WTC11 (cell line): ENCODE data around the gene PKMYT1. TPM values are rescaled to one million over a fixed set of nuclear protein-coding genes. Genes with fewer than 3 reads are reported as not detected.

Experiments used
- ATAC-seq: fragments of 200-7000 bp; cut with Tn5 transposase; 2 replicates; pipeline ENCODE4 v1.10.0; 2021; ENCODE audit warnings: mild to moderate bottlenecking, moderate library complexity
- CTCF ChIA-PET: fragments of 300-600 bp; sonication (Branson Sonifier 250); formaldehyde crosslinking; loops from one replicate; lab custom pipeline; 2021; ENCODE audit warnings: antibody characterized with exemption; lab: Charles Lee
- POLR2A ChIA-PET: fragments of 350-600 bp; sonication (Branson Sonifier 250); formaldehyde crosslinking; loops from one replicate; lab custom pipeline; 2021; ENCODE audit warnings: antibody characterized with exemption; lab: Charles Lee
- DNase-seq: peaks from one replicate; pipeline ENCODE4 v3.0.0; 2021; ENCODE audit warnings: low spot score
- H3K27ac Mint-ChIP-seq: 2 replicates; pipeline ENCODE4 v1.8.0; 2021; ENCODE audit warnings: mixed read lengths
- H3K27me3 Mint-ChIP-seq: 2 replicates; pipeline ENCODE4 v1.8.0; 2021; ENCODE audit warnings: low read depth, mild to moderate bottlenecking, moderate library complexity, mixed read lengths
- H3K36me3 Mint-ChIP-seq: 2 replicates; pipeline ENCODE4 v1.8.0; 2021; ENCODE audit warnings: mixed read lengths
- H3K4me1 Mint-ChIP-seq: 2 replicates; pipeline ENCODE4 v1.8.0; 2022; ENCODE audit warnings: mixed read lengths
- H3K4me3 Mint-ChIP-seq: 2 replicates; pipeline ENCODE4 v1.8.0; 2021; ENCODE audit warnings: mild to moderate bottlenecking, moderate library complexity, mixed read lengths
- H3K9me3 Mint-ChIP-seq: 2 replicates; pipeline ENCODE4 v1.8.0; 2021; ENCODE audit warnings: mixed read lengths
- FOXJ3 ChIP-seq: sonication (generic); formaldehyde crosslinking; IDR thresholded peaks from 2 replicates; pipeline ENCODE4 v1.9.0; 2021; ENCODE audit warnings: missing genetic modification reagents, mild to moderate bottlenecking, borderline replicate concordance
- GABPB1 ChIP-seq: sonication (generic); formaldehyde crosslinking; IDR thresholded peaks from 2 replicates; pipeline ENCODE4 v1.8.1; 2023; ENCODE audit warnings: mild to moderate bottlenecking, missing genetic modification reagents
- JAZF1 ChIP-seq: fragments of 250-450 bp; sonication (Bioruptor Pico); IDR thresholded peaks from 2 replicates; pipeline ENCODE4 v1.9.0; 2021; ENCODE audit warnings: moderate library complexity, mild to moderate bottlenecking, inconsistent platforms
- JUN ChIP-seq: sonication (generic); formaldehyde crosslinking; IDR thresholded peaks from 2 replicates; pipeline ENCODE4 v1.8.0; 2023; ENCODE audit warnings: mild to moderate bottlenecking, missing genetic modification reagents
- PRRX2 ChIP-seq: fragments of 250-450 bp; sonication (Bioruptor Pico); IDR thresholded peaks from 2 replicates; pipeline ENCODE4 v1.8.0; 2021; ENCODE audit warnings: mild to moderate bottlenecking
- RORB ChIP-seq: fragments of 250-450 bp; sonication (Bioruptor Pico); IDR thresholded peaks from 2 replicates; pipeline ENCODE4 v1.9.0; 2021; ENCODE audit warnings: mild to moderate bottlenecking
- TP53 ChIP-seq: sonication (generic); formaldehyde crosslinking; IDR thresholded peaks from 2 replicates; pipeline ENCODE4 v1.8.1; 2023; ENCODE audit warnings: mild to moderate bottlenecking, missing genetic modification reagents
- ZNF416 ChIP-seq: fragments of 250-450 bp; sonication (Bioruptor Pico); IDR thresholded peaks from 2 replicates; pipeline ENCODE4 v1.9.0; 2021; ENCODE audit warnings: mild to moderate bottlenecking, inconsistent platforms
- total RNA-seq: library from RNA; stranded (reverse); gene quantifications from 3 replicates; pipeline ENCODE4 v1.2.3, GENCODE V29; 2021
- TF ChIP-seq, protein P1 (sequence below): fragments of 250-450 bp; sonication (Bioruptor Pico); conservative IDR thresholded peaks from 2 replicates; pipeline ENCODE4 v1.9.0; 2021; ENCODE audit warnings: mild to moderate bottlenecking
- TF ChIP-seq, protein P2 (sequence below): fragments of 250-450 bp; sonication (Bioruptor Pico); IDR thresholded peaks from 2 replicates; pipeline ENCODE4 v1.9.0; 2021; ENCODE audit warnings: moderate library complexity, mild to moderate bottlenecking, inconsistent platforms, borderline replicate concordance
- TF ChIP-seq, protein P3 (sequence below): fragments of 250-450 bp; sonication (Bioruptor Pico); IDR thresholded peaks from 2 replicates; pipeline ENCODE4 v1.9.0; 2021; ENCODE audit warnings: mild to moderate bottlenecking
- TF ChIP-seq, protein P4 (sequence below): sonication (generic); formaldehyde crosslinking; IDR thresholded peaks from 2 replicates; pipeline ENCODE4 v1.8.1; 2023; ENCODE audit warnings: mild to moderate bottlenecking, moderate library complexity, missing genetic modification reagents
- TF ChIP-seq, protein P5 (sequence below): sonication (generic); formaldehyde crosslinking; IDR thresholded peaks from 2 replicates; pipeline ENCODE4 v1.8.0; 2022; ENCODE audit warnings: mild to moderate bottlenecking, missing genetic modification reagents
- TF ChIP-seq, protein P6 (sequence below): fragments of 250-450 bp; sonication (Bioruptor Pico); IDR thresholded peaks from 2 replicates; pipeline ENCODE4 v1.9.0; 2021; ENCODE audit warnings: mild to moderate bottlenecking, borderline replicate concordance
- TF ChIP-seq, protein P7 (sequence below): sonication (generic); formaldehyde crosslinking; IDR thresholded peaks from 2 replicates; pipeline ENCODE4 v1.8.1; 2023; ENCODE audit warnings: mild to moderate bottlenecking, missing genetic modification reagents

The PKMYT1 gene
- total RNA-seq, 1 experiment from 2014 or later, result 120 TPM

DNA sequence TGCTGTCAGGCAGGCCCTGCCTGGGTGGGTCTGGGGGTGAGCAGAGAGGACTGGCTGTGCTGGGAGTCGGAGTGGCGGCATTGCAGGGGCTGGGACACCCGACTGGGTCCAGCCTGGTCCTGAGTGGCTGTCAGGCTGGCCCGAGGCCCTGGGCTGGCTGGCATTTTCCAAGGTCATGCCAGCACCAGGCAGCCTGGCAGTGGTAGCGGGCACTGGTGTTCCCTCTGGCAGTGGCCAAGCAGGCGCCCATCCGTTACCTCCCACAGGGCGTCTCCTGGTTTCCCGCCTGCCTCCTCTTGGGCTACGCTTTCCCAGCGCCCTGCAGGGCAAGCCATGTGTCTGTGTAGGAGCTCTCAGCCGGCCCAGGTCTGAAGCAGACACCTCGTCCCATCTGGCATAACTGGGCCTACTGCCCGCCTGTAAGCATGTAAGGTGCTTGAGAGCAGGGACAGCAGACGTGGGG lies 5.7 kb upstream of the PKMYT1 start:
- TF ChIP-seq ZNF416 (CRISPR knock-in tag) (no peak), JAZF1 (CRISPR knock-in tag) (no peak), GABPB1 (CRISPR knock-in tag) (no peak), PRRX2 (CRISPR knock-in tag) (no peak)
- TF ChIP-seq, protein P1, sequence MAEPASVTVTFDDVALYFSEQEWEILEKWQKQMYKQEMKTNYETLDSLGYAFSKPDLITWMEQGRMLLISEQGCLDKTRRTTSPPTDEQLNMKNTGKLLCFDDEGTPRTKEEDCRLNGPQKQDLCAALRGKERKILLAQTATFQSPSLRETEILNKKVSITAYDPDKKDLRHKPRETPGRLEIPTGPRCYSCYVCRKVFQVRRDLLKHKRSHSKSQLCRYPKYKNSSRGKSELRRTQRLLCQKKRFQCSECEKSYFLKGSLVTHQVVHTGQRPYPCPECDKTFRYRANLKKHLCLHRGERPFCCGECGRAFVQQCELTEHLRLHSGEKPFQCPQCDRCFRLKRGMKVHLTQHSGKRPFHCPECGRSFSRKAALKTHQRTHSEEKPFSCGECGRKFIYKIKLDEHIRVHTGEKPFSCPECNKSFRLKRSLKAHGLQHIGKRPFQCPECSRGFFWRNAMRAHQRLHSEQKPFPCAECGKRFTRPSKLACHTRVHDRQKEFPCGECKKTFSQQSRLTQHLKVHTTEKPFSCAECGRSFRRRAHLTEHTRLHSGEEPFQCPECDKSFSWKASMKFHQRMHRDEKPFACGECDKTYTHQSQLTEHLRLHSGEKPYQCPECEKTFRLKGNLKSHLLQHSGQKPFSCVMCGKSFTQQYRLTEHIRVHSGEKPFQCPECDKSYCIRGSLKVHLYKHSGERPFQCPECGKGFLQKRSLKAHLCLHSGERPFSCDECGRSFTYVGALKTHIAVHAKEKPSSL (CRISPR knock-in tag), result no peak
- TF ChIP-seq, protein P2, sequence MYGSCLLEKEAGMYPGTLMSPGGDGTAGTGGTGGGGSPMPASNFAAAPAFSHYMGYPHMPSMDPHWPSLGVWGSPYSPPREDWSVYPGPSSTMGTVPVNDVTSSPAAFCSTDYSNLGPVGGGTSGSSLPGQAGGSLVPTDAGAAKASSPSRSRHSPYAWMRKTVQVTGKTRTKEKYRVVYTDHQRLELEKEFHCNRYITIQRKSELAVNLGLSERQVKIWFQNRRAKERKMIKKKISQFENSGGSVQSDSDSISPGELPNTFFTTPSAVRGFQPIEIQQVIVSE, result no peak
- TF ChIP-seq, all 79 proteins: peak for 0
- Mint-ChIP-seq H3K4me3 (no peak overlapping the region), H3K4me1 (peaks cover 41% of the 10 kb centered on the region), H3K27me3 (peaks cover 6% of the 10 kb centered on the region; the same call in 1 of the 2 replicates), H3K36me3 (no peaks in the 10 kb centered on the region), H3K9me3 (no peaks in the 10 kb centered on the region), H3K27ac (no peak overlapping the region)
- ATAC-seq, result no peak
- ChIA-PET CTCF (interaction anchor here (0.9 to 2.0 kb wide), 4 partner anchors 14 to 73 kb away, joined by 3 to 8 read pairs (median 3); no protein-coding TSS in a partner anchor), POLR2A (no interaction called here)
- DNase-seq, result no peak

DNA sequence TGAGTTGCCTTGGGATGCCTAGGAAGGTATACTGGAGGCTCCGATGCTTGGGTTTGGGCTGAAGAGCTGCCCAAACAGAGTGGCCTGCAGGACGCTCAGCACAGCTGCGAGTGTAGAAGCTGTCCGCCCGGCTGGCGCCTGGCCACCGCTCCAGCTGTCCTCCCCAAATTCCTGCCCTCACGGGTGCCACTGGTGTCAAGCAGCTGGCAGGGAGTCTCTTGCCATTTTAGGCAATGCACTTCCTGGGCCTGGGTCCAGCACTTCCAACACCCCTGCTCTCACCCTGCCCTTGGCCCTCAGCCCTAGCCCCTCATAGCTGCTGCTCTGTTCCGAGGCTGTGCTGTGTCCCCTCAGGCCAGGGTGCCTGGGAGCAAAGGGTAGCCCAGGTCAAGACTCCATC lies 5.2 kb upstream of the PKMYT1 start:
- DNase-seq, result no peak
- no peaks in the 10 kb centered on the region for H3K36me3 Mint-ChIP-seq
- peaks cover 6% of the 10 kb centered on the region; the same call in 1 of the 2 replicates for H3K27me3 Mint-ChIP-seq
- CTCF ChIA-PET, result interaction anchor here (0.9 to 2.0 kb wide), 5 partner anchors 15 to 74 kb away, joined by 3 to 8 read pairs (median 3); no protein-coding TSS in a partner anchor
- POLR2A ChIA-PET, result no interaction called here
- ATAC-seq, result no peak
- no peak overlapping the region for H3K4me3 Mint-ChIP-seq
- H3K9me3 Mint-ChIP-seq, result no peaks in the 10 kb centered on the region
- H3K27ac Mint-ChIP-seq, result no peak overlapping the region
- H3K4me1 Mint-ChIP-seq, result peaks cover 39% of the 10 kb centered on the region
- no peak for TF ChIP-seq RORB
- no peak for TF ChIP-seq FOXJ3 (CRISPR knock-in tag)
- TF ChIP-seq, protein P3, sequence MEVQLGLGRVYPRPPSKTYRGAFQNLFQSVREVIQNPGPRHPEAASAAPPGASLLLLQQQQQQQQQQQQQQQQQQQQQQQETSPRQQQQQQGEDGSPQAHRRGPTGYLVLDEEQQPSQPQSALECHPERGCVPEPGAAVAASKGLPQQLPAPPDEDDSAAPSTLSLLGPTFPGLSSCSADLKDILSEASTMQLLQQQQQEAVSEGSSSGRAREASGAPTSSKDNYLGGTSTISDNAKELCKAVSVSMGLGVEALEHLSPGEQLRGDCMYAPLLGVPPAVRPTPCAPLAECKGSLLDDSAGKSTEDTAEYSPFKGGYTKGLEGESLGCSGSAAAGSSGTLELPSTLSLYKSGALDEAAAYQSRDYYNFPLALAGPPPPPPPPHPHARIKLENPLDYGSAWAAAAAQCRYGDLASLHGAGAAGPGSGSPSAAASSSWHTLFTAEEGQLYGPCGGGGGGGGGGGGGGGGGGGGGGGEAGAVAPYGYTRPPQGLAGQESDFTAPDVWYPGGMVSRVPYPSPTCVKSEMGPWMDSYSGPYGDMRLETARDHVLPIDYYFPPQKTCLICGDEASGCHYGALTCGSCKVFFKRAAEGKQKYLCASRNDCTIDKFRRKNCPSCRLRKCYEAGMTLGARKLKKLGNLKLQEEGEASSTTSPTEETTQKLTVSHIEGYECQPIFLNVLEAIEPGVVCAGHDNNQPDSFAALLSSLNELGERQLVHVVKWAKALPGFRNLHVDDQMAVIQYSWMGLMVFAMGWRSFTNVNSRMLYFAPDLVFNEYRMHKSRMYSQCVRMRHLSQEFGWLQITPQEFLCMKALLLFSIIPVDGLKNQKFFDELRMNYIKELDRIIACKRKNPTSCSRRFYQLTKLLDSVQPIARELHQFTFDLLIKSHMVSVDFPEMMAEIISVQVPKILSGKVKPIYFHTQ (CRISPR knock-in tag), result no peak
- TF ChIP-seq, protein P4, sequence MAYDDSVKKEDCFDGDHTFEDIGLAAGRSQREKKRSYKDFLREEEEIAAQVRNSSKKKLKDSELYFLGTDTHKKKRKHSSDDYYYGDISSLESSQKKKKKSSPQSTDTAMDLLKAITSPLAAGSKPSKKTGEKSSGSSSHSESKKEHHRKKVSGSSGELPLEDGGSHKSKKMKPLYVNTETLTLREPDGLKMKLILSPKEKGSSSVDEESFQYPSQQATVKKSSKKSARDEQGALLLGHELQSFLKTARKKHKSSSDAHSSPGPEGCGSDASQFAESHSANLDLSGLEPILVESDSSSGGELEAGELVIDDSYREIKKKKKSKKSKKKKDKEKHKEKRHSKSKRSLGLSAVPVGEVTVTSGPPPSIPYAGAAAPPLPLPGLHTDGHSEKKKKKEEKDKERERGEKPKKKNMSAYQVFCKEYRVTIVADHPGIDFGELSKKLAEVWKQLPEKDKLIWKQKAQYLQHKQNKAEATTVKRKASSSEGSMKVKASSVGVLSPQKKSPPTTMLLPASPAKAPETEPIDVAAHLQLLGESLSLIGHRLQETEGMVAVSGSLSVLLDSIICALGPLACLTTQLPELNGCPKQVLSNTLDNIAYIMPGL (CRISPR knock-in tag), result no peak
- TF ChIP-seq, protein P5, sequence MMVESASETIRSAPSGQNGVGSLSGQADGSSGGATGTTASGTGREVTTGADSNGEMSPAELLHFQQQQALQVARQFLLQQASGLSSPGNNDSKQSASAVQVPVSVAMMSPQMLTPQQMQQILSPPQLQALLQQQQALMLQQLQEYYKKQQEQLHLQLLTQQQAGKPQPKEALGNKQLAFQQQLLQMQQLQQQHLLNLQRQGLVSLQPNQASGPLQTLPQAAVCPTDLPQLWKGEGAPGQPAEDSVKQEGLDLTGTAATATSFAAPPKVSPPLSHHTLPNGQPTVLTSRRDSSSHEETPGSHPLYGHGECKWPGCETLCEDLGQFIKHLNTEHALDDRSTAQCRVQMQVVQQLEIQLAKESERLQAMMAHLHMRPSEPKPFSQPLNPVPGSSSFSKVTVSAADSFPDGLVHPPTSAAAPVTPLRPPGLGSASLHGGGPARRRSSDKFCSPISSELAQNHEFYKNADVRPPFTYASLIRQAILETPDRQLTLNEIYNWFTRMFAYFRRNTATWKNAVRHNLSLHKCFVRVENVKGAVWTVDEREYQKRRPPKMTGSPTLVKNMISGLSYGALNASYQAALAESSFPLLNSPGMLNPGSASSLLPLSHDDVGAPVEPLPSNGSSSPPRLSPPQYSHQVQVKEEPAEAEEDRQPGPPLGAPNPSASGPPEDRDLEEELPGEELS (CRISPR knock-in tag), result no peak
- no peak for TF ChIP-seq ZNF416 (CRISPR knock-in tag)
- TF ChIP-seq, protein P6, sequence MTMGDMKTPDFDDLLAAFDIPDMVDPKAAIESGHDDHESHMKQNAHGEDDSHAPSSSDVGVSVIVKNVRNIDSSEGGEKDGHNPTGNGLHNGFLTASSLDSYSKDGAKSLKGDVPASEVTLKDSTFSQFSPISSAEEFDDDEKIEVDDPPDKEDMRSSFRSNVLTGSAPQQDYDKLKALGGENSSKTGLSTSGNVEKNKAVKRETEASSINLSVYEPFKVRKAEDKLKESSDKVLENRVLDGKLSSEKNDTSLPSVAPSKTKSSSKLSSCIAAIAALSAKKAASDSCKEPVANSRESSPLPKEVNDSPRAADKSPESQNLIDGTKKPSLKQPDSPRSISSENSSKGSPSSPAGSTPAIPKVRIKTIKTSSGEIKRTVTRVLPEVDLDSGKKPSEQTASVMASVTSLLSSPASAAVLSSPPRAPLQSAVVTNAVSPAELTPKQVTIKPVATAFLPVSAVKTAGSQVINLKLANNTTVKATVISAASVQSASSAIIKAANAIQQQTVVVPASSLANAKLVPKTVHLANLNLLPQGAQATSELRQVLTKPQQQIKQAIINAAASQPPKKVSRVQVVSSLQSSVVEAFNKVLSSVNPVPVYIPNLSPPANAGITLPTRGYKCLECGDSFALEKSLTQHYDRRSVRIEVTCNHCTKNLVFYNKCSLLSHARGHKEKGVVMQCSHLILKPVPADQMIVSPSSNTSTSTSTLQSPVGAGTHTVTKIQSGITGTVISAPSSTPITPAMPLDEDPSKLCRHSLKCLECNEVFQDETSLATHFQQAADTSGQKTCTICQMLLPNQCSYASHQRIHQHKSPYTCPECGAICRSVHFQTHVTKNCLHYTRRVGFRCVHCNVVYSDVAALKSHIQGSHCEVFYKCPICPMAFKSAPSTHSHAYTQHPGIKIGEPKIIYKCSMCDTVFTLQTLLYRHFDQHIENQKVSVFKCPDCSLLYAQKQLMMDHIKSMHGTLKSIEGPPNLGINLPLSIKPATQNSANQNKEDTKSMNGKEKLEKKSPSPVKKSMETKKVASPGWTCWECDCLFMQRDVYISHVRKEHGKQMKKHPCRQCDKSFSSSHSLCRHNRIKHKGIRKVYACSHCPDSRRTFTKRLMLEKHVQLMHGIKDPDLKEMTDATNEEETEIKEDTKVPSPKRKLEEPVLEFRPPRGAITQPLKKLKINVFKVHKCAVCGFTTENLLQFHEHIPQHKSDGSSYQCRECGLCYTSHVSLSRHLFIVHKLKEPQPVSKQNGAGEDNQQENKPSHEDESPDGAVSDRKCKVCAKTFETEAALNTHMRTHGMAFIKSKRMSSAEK (CRISPR knock-in tag), result no peak
- no peak for TF ChIP-seq JUN (CRISPR knock-in tag)
- TF ChIP-seq, protein P7, sequence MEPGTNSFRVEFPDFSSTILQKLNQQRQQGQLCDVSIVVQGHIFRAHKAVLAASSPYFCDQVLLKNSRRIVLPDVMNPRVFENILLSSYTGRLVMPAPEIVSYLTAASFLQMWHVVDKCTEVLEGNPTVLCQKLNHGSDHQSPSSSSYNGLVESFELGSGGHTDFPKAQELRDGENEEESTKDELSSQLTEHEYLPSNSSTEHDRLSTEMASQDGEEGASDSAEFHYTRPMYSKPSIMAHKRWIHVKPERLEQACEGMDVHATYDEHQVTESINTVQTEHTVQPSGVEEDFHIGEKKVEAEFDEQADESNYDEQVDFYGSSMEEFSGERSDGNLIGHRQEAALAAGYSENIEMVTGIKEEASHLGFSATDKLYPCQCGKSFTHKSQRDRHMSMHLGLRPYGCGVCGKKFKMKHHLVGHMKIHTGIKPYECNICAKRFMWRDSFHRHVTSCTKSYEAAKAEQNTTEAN, result no peak
- no peak for TF ChIP-seq TP53 (CRISPR knock-in tag)
